Breast epithelium (tissue), 4 donors: ENCODE measurements around the gene TCF4. TPM values are rescaled to one million over a fixed set of nuclear protein-coding genes. Genes with fewer than 3 reads are reported as not detected.

Source experiments
- DNase-seq, 2 donors: peaks; one replicate each; pipeline ENCODE4 v3.0.0-alpha.2; 2019; ENCODE audit warnings: low spot score in 2 of 2
- H3K27ac ChIP-seq, 2 donors: fragments of 200-600 bp; sonication (generic) in 1 of 2; one replicate each; pipeline ENCODE4 v1.5.1; 2016 to 2019; ENCODE audit warnings: mild to moderate bottlenecking in 1 of 2
- H3K27me3 ChIP-seq, 2 donors: fragments of 200-600 bp; sonication (generic) in 1 of 2; one replicate each; pipeline versions ENCODE4 v1.5.1 to v1.6.0; 2017 to 2019; ENCODE audit warnings: control low read depth in 1 of 2, mild to moderate bottlenecking in 1 of 2
- H3K36me3 ChIP-seq: fragments of 200-600 bp; one replicate; pipeline ENCODE4 v1.5.1; 2019
- H3K4me1 ChIP-seq, 2 donors: fragments of 200-600 bp; sonication (generic); one replicate each; pipeline ENCODE4 v1.5.1; 2016 to 2019; ENCODE audit warnings: control low read depth in 1 of 2
- H3K4me3 ChIP-seq, 3 donors: fragments of 200-600 bp; sonication (generic); 1 replicate in 2 of 3; 2 replicates in 1 of 3; pipeline ENCODE4 v1.5.1; 2016 to 2019; ENCODE audit warnings: mild to moderate bottlenecking in 3 of 3, moderate library complexity in 2 of 3
- H3K9me3 ChIP-seq, 2 donors: fragments of 200-600 bp; sonication (generic) in 1 of 2; one replicate each; pipeline ENCODE4 v1.5.1; 2016 to 2019; ENCODE audit warnings: control low read depth in 1 of 2
- POLR2A ChIP-seq: fragments of 450-650 bp; IDR thresholded peaks from one replicate; pipeline ENCODE4 v1.6.1; 2016; ENCODE audit warnings: antibody characterized with exemption, mild to moderate bottlenecking, moderate library complexity
- POLR2AphosphoS5 ChIP-seq, 3 donors: sonication (generic); formaldehyde crosslinking; IDR thresholded peaks; one replicate each; pipeline ENCODE4 v1.6.1; 2017; ENCODE audit warnings: antibody characterized with exemption in 3 of 3
- intact Hi-C: fragments of 100-400 bp; cut with DNase I; formaldehyde crosslinking; loops from one replicate; pipeline ENCODE4 v1.15.1; 2023; ENCODE audit warnings: low total_unique reads
- total RNA-seq, 3 donors: library from RNA; depleted of rRNA; stranded (reverse); fragments of >200 nt; gene quantifications; one replicate each; pipeline ENCODE4 v1.1.0, GENCODE V29; 2016
- TF ChIP-seq, protein P1 (sequence below), 3 donors: fragments of 450-650 bp; IDR thresholded peaks; one replicate each; pipeline ENCODE4 v1.5.1; 2016 to 2017; ENCODE audit warnings: antibody characterized with exemption in 3 of 3, mild to moderate bottlenecking in 3 of 3, moderate library complexity in 3 of 3

TCF4 gene
- total RNA-seq, 3 donors from 2014 or later, result 79.6 to 133 (median 114) TPM

DNA sequence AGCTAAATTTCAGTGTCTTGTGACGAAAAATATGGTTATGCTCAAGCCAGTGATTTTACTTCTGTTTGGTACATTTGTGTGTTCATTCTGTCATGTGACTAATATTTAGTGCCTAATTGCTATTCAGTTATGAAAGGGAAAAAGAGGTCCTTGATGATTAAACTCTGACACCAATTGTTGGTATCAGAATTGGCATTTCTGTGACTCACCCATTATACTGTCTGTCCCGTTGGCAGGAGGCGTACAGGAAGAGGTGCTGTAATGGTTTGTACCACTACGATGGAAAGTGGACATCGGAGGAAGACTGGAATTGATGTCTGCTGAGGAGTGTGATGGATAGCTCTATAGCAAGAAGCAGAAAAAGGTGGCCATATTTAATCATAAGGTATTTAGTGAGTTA lies 318.4 kb downstream of the TCF4 start:
- no peak overlapping the region for H3K27ac ChIP-seq
- no peak for TF ChIP-seq POLR2A
- no peak for TF ChIP-seq POLR2AphosphoS5 (IDR thresholded peaks at IDR 0.05)
- TF ChIP-seq, protein P1, sequence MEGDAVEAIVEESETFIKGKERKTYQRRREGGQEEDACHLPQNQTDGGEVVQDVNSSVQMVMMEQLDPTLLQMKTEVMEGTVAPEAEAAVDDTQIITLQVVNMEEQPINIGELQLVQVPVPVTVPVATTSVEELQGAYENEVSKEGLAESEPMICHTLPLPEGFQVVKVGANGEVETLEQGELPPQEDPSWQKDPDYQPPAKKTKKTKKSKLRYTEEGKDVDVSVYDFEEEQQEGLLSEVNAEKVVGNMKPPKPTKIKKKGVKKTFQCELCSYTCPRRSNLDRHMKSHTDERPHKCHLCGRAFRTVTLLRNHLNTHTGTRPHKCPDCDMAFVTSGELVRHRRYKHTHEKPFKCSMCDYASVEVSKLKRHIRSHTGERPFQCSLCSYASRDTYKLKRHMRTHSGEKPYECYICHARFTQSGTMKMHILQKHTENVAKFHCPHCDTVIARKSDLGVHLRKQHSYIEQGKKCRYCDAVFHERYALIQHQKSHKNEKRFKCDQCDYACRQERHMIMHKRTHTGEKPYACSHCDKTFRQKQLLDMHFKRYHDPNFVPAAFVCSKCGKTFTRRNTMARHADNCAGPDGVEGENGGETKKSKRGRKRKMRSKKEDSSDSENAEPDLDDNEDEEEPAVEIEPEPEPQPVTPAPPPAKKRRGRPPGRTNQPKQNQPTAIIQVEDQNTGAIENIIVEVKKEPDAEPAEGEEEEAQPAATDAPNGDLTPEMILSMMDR (IDR thresholded peaks at IDR 0.05), result no peak
- H3K36me3 ChIP-seq, result no peaks in the 10 kb centered on the region
- H3K4me3 ChIP-seq, result no peak overlapping the region
- no peaks in the 10 kb centered on the region for H3K27me3 ChIP-seq
- H3K9me3 ChIP-seq, result no peaks in the 10 kb centered on the region
- peaks cover 0 to 4% of the 10 kb centered on the region in 2 donors for H3K4me1 ChIP-seq
- intact Hi-C loops, result no loop called here
- DNase-seq, result no peak

DNA sequence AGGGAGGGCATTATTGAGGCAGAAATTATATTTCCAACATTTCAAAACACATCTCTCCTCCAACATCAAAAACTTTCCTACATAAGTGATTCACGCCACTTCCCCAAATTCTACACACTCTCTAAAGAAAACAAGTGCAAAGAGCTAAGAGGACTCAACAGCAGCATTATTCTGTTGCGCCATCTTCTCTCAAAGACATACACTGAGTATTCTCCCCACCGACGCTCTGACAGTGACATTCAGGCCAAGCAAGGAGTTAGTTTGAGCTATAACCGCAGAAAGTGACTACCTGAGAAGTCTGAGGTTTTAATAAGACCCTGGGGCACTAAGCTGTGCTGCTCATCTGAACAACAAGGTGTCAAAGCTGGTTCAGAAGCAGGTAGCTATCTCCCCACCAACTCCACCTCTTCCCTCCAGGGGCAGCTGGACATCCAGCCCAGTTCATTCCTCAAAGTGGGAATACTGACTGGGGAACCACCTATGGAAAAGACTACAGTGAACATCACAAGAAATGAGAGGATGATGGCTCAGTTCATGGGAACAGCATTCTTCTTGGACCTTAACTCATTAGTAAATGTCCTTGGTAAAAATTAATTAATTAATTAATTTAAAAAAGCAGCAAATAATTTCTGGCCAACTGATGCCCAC lies 319.2 kb downstream of the TCF4 start:
- Histone ChIP-seq H3K36me3 (no peaks in the 10 kb centered on the region), H3K4me1 (peaks cover 0 to 5% of the 10 kb centered on the region in 2 donors), H3K27me3 (no peaks in the 10 kb centered on the region), H3K9me3 (no peaks in the 10 kb centered on the region), H3K4me3 (no peak overlapping the region), H3K27ac (peak overlapping the region in 1 of 2 donors; percentile 63)
- TF ChIP-seq, protein P1 (IDR thresholded peaks at IDR 0.05), result no peak
- TF ChIP-seq POLR2AphosphoS5 (IDR thresholded peaks at IDR 0.05) (no peak), POLR2A (no peak)
- intact Hi-C loops, result no loop called here
- DNase-seq, result no peak

DNA sequence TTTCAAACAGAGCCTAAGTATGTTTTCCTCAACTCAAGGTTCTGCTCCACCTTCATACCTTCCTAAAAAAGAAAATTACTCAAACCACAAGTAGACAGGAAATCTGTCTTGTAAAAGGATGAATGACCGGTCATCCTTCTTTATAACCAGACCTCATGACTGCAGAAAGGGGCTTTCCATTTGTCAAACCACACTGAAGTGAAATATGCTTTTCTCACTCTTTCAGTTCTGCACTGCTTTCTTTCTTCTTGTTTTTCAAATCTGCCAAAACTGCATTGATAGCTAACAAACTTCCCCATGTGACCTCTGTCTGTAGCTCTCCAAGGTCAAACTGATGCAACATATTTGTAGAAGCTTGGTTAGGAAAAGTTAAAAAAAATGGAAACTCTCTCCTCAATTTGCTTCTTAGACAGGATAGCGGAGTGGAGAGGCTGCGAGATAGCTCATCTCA lies 319.8 kb downstream of the TCF4 start:
- Histone ChIP-seq H3K27ac (peak overlapping the region in 1 of 2 donors; percentile 63), H3K36me3 (no peaks in the 10 kb centered on the region), H3K9me3 (no peaks in the 10 kb centered on the region), H3K4me1 (peaks cover 0 to 5% of the 10 kb centered on the region in 2 donors), H3K4me3 (no peak overlapping the region), H3K27me3 (no peaks in the 10 kb centered on the region)
- TF ChIP-seq, protein P1 (IDR thresholded peaks at IDR 0.05), result no peak
- no peak for TF ChIP-seq POLR2AphosphoS5 (IDR thresholded peaks at IDR 0.05)
- no peak for TF ChIP-seq POLR2A
- intact Hi-C loops, result no loop called here
- no peak for DNase-seq

DNA sequence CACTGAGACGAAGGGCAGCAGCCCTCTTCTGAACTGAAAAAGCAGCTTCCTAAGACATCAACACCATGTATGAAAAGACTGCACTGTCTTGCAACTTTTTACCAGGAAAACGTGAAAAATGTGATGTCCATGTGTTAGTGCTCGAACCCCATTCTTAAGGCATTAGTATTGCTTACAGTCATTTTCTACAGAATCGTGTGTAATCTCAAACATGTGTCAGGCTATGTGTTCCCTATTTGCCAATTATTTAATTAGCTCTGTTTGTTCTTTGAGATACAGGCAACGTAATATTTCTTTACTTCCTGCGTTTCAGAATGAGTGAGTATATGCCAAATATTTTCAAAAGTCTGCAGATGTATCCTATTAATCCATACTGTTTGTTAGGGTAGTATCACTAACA lies 321.0 kb downstream of the TCF4 start:
- Histone ChIP-seq H3K4me3 (no peak overlapping the region), H3K27me3 (no peaks in the 10 kb centered on the region), H3K36me3 (no peaks in the 10 kb centered on the region), H3K9me3 (no peaks in the 10 kb centered on the region), H3K4me1 (peaks cover 0 to 5% of the 10 kb centered on the region in 2 donors), H3K27ac (peak overlapping the region in 1 of 2 donors; percentile 62)
- intact Hi-C loops, result no loop called here
- TF ChIP-seq POLR2A (no peak), POLR2AphosphoS5 (IDR thresholded peaks at IDR 0.05) (no peak)
- TF ChIP-seq, protein P1 (IDR thresholded peaks at IDR 0.05), result no peak
- DNase-seq, result no peak

DNA sequence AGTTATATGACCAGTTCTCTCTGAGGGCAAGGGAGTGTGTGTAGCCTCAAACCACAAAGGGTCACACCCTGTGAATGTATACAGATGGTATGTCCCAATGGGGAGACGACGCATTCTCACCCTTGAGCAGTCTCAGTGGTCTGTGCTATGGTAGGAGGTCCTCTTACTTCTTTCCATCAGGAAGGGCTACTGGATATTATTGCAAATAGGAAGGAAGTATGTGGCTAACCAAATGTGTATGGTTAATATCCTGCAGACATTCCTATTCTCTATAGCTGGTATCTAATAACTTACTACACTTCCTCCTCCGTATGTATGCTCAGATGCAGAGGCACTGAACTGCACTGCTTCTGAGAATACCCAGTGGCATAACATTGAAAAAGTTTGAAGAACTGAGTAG lies 322.0 kb downstream of the TCF4 start:
- intact Hi-C loops, result no loop called here
- TF ChIP-seq POLR2A, result no peak
- TF ChIP-seq, protein P1 (IDR thresholded peaks at IDR 0.05), result no peak
- TF ChIP-seq POLR2AphosphoS5 (IDR thresholded peaks at IDR 0.05), result no peak
- Histone ChIP-seq H3K27ac (peak overlapping the region in 1 of 2 donors; percentile 62), H3K36me3 (no peaks in the 10 kb centered on the region), H3K4me1 (peaks cover 0 to 5% of the 10 kb centered on the region in 2 donors), H3K4me3 (no peak overlapping the region), H3K9me3 (no peaks in the 10 kb centered on the region), H3K27me3 (no peaks in the 10 kb centered on the region)
- DNase-seq, result no peak
